Fibroblast of the aortic adventitia (primary cell): ENCODE results near the gene TRAK1. TPM values are rescaled to one million over a fixed set of nuclear protein-coding genes. Genes with fewer than 3 reads are reported as not detected.

Experiments
- DNase-seq: peaks from one replicate; pipeline ENCODE4 v3.0.0-alpha.2; 2010; ENCODE audit warnings: low read depth
- H3K4me3 ChIP-seq: 2 replicates; pipeline ENCODE4 v1.5.1; 2011; ENCODE audit warnings: low read depth, mild to moderate bottlenecking, control low read depth, low read length, moderate library complexity
- total RNA-seq: library from RNA; depleted of rRNA; stranded (reverse); fragments of >200 nt; gene quantifications from 2 replicates; pipeline ENCODE4 v1.2.3, GENCODE V29; 2012; ENCODE audit warnings: low replicate concordance
- TF ChIP-seq, protein P1 (sequence below): IDR thresholded peaks from 2 replicates; pipeline ENCODE4 v1.5.1; 2011; ENCODE audit warnings: mild to moderate bottlenecking, low read length, control low read depth, inconsistent platforms; ENCODE audit not compliant: insufficient read depth

Gene TRAK1
- total RNA-seq, 1 donor, result 51.6 TPM

DNA sequence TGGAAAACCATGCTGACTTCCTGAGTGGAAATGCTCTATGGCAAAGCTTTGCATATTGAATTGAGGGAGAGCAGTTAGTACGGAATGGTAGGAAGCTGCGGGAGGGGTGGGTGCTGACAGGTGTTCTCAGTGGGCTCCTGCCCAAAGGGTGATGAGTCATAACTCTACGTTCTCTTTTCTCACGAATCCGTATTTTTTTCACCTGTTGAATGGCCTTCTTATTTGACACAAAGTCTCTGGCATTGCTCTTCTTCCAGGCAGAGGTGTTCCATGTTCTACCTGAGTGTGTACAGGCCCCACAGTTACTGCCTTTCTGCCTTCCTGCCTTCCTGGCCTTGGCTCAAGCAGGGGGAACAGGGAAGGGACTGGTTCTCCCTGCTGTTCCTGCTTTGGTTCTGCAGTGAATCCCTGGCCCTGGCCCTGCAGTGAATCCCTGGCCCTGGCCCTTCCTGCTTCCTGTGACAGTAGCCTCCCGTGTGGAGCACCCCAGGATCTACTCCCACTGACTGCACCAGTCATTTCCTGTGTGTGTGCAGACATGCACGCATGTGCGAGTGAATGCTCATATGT is 31.9 kb downstream of the TRAK1 start:
- H3K4me3 ChIP-seq, result no peak overlapping the region
- TF ChIP-seq, protein P1, sequence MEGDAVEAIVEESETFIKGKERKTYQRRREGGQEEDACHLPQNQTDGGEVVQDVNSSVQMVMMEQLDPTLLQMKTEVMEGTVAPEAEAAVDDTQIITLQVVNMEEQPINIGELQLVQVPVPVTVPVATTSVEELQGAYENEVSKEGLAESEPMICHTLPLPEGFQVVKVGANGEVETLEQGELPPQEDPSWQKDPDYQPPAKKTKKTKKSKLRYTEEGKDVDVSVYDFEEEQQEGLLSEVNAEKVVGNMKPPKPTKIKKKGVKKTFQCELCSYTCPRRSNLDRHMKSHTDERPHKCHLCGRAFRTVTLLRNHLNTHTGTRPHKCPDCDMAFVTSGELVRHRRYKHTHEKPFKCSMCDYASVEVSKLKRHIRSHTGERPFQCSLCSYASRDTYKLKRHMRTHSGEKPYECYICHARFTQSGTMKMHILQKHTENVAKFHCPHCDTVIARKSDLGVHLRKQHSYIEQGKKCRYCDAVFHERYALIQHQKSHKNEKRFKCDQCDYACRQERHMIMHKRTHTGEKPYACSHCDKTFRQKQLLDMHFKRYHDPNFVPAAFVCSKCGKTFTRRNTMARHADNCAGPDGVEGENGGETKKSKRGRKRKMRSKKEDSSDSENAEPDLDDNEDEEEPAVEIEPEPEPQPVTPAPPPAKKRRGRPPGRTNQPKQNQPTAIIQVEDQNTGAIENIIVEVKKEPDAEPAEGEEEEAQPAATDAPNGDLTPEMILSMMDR, result no peak
- no peak for DNase-seq

DNA sequence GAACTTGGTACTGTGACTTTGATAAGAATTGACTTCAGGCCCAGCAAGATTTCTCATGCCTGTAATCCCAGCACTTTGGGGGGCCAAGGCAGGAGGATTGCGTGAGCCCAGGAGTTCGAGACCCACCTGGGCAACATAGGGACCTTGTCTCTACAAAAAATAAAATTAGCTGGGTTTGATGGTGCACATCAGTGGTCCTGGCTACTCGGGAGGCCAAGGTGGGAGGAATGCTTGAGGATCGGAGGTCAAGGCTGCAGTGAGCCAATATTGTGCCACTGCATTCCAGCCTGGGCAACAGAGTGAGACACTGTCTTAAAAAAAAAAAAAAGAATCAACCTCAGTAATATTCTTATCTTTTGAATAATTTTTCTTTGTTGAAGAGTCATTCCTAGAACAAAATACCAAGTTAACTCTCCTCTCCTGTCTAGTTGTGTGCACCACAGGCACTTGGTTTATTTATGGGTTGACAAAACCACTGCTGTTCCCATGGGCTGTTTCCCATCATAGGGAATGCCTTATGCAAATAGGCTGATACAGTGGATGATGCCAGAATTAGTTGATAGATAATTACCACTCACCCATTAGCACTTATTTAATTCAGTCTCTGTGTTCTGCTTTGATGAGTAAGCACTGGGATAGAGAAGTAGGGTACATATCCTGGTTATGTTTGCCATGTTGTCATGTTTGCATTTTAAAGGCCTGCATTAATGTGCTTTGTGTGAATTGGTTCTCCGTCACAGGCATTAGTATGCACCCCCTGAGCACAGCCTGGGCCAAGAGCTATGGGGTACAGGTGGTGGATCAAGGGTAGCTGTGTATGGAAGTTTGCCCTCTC is 32.9 kb downstream of the TRAK1 start:
- no peak overlapping the region for H3K4me3 ChIP-seq
- TF ChIP-seq, protein P1, result no peak
- DNase-seq, result no peak

DNA sequence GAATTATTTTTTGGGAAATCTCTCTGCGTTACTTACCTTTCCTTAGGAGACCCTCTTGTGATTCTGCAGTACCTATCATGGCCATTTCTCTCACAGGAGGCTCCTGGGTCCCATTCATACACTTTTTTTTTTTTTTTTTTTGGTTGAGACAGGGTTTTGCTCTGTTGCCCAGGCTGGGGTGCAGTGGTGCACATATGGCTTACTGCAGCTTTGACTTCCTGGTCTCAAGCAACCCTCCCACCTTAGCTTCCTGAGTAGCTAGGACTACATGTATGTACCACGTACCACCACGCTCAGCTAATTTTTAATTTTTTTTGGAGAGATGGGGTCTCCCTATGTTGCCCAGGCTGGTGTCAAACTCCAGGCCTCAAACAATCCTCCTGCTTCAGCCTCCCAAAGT is 36.1 kb downstream of the TRAK1 start:
- no peak overlapping the region for H3K4me3 ChIP-seq
- TF ChIP-seq, protein P1, result no peak
- DNase-seq, result no peak

DNA sequence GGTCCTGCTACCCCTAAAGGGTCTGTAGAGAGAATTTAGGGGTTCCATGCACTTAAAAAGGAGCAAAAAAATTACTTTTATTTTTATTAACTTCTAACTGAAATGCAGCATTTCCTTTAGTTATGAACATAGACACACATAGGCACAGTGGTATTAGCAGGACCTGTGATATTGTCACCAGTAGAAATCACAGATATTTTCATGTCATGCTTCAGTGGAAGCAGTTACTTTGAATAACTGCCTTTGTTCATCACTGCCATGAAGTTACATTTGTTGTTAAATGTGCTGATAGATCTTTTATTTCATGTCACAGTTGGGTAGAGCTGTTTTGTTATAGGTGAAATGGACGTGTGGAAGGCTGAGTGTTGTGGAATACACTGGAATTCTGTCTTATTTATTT is 37.4 kb downstream of the TRAK1 start:
- TF ChIP-seq, protein P1, result no peak
- no peak for DNase-seq
- no peak overlapping the region for H3K4me3 ChIP-seq

DNA sequence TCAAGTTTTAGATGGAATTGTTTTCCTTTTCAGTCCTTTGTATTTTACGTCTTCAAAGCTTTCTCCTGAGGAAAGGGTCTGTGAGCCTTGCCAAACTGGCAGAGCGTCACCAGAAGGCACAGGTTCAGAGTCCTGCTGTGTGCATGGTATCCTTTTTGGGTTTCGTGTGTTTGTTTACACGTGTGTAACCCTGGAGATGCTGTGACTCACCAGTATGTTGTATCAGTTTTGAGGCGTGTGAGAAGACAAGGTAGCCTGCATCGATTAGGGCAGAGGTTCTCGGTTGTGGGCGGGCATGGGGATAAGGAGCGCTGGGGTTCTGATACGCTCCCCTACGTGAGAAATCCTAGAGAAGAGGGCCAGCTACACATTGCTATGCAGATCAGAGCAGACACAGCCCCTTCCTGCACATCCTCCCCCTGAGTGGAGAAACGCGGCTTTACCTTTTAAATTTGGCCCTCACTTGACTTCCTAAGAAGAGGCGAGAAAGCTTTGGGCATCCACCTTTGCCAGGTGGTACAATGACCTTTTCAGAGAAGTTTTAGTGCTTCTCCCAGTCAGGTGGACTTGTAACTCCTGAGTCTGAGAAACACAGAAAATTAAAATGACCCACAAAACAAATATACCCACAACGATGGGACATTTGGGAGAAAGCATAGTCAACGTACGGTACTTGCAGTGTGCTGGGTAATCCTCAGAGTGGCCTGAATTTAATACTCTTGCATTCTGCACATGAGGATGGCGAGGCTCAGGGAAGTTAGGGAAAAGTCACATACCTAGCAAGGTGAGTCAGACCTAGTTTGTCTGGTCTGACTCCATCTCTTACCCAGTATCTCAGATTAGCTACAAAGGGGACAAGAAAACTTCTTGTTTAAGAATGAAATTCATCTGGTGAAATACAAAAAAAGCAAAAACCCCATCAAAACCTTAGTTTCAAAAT is 38.1 kb downstream of the TRAK1 start:
- TF ChIP-seq, protein P1, result no peak
- no peak for DNase-seq
- H3K4me3 ChIP-seq, result no peak overlapping the region

DNA sequence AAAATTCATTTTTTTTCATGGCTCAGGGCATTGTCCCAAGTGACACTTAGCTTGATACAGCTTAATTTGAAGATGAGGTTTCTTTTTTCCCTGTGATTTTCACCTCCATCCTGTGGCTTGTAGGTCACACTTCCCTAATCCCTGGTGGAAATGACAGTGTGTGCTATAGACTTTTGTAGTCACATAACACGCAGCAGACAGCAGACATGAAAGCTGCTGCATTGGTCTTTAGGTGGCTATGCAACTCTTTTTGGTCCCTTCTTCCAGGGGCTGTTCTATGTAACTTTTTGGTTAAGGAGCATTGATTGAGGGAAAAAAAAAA is 38.8 kb downstream of the TRAK1 start:
- TF ChIP-seq, protein P1, result no peak
- no peak overlapping the region for H3K4me3 ChIP-seq
- no peak for DNase-seq
